ENCODE data around the gene FCAMR.

The FCAMR gene

DNA sequence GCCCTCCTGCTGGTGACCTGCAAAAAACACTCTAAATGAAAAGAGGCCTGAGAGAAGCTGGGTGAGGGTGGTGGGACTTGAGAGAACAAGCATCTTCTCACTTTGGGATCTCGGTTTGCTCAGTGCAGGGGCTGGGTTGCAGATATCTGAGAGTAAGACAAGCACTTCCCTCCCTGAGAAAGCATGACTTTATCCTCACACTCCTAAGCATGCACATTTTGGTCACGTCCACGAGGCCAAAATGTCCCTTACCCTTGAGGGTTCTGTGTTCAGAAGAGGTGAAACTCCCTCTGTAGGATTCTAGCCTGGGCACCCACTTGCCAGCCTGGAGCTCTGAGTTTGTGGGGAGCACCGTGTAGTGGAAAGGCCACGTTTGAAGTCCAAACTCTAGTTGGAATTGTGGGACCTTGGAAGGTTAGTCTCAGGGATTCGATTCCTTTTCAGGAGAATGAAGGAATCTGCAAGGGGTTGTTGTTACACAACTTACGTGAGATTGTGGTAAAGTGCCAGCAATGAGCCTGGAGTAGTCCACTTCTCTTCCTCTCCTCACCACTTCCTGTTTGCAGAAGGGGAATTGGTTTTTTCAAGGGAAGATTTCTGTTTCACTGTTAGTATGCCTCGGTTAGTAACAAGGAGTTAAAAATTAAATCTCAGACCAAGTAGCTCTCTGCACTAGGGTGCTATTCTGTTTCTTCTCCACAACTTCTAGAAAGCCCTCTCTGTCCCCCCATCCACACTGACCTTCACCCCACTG lies 3.0 kb downstream of the FCAMR start:
- H3K4me1 ChIP-seq (ENCODE audit: control insufficient read depth, insufficient read depth, low read length): no peaks in the 10 kb centered on the region
- H3K9me3 ChIP-seq (replicated peaks; ENCODE audit: low read length): no peaks in the 10 kb centered on the region
- H3K9ac ChIP-seq (ENCODE audit: low read depth, low read length): no peak overlapping the region
- no peak overlapping the region for H3K4me3 ChIP-seq (ENCODE audit: low read length)
- no peaks in the 10 kb centered on the region for H3K36me3 ChIP-seq (ENCODE audit: insufficient read depth, low read length)
- H3K27me3 ChIP-seq (ENCODE audit: control insufficient read depth, insufficient read depth, low read length): peaks cover 37% of the 10 kb centered on the region
- no peak overlapping the region for H3K4me2 ChIP-seq (ENCODE audit: low read length)

GRCh38 chr1:206965781-206966180 lies 4.5 kb downstream of the FCAMR start:
- H3K4me1 ChIP-seq (ENCODE audit: control insufficient read depth, insufficient read depth, low read length): no peaks in the 10 kb centered on the region
- no peaks in the 10 kb centered on the region for H3K9me3 ChIP-seq (replicated peaks; ENCODE audit: low read length)
- no peaks in the 10 kb centered on the region for H3K36me3 ChIP-seq (ENCODE audit: insufficient read depth, low read length)
- H3K4me2 ChIP-seq (ENCODE audit: low read length): no peak overlapping the region
- H3K4me3 ChIP-seq (ENCODE audit: low read length): no peak overlapping the region
- peaks cover 26% of the 10 kb centered on the region for H3K27me3 ChIP-seq (ENCODE audit: control insufficient read depth, insufficient read depth, low read length)
- H3K9ac ChIP-seq (ENCODE audit: low read depth, low read length): no peak overlapping the region

DNA sequence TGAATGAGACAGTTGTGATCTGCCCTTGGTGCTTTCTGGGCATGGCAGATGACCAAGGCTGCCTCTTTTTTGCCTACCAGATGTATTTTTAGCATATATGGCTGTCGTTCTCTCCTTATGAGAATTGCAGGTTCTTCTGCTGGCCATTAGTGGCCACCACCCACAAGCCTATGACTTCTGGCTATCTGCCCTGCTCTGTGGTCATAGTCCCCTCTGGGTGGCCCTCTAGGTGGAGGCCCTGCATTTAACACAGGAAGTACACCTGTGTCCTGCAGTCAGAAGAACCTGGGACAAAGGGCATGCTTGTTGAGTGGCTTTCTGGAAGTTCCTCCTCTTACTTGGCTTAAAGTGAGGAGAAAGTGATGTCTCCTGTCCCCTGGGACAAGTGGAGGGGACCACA lies 6.5 kb downstream of the FCAMR start:
- Histone ChIP-seq H3K36me3 (ENCODE audit: insufficient read depth, low read length) (no peaks in the 10 kb centered on the region), H3K27me3 (ENCODE audit: control insufficient read depth, insufficient read depth, low read length) (peaks cover 14% of the 10 kb centered on the region), H3K4me3 (ENCODE audit: low read length) (no peak overlapping the region), H3K9me3 (replicated peaks; ENCODE audit: low read length) (no peaks in the 10 kb centered on the region), H3K9ac (ENCODE audit: low read depth, low read length) (no peak overlapping the region), H3K4me1 (ENCODE audit: control insufficient read depth, insufficient read depth, low read length) (no peaks in the 10 kb centered on the region), H3K4me2 (ENCODE audit: low read length) (no peak overlapping the region)

- Histone ChIP-seq H3K36me3 (ENCODE audit: insufficient read depth, low read length) (no peaks in the 10 kb centered on the region), H3K4me2 (ENCODE audit: low read length) (no peak overlapping the region), H3K4me1 (ENCODE audit: control insufficient read depth, insufficient read depth, low read length) (no peaks in the 10 kb centered on the region), H3K27me3 (ENCODE audit: control insufficient read depth, insufficient read depth, low read length) (peaks cover 9% of the 10 kb centered on the region), H3K4me3 (ENCODE audit: low read length) (no peak overlapping the region), H3K9me3 (replicated peaks; ENCODE audit: low read length) (no peaks in the 10 kb centered on the region), H3K9ac (ENCODE audit: low read depth, low read length) (no peak overlapping the region)
Measured at GRCh38 chr1:206963119-206963712, 7.0 kb downstream of the FCAMR start.

- Histone ChIP-seq H3K4me2 (ENCODE audit: low read length) (no peak overlapping the region), H3K4me3 (ENCODE audit: low read length) (no peak overlapping the region), H3K9ac (ENCODE audit: low read depth, low read length) (no peak overlapping the region), H3K4me1 (ENCODE audit: control insufficient read depth, insufficient read depth, low read length) (no peaks in the 10 kb centered on the region), H3K9me3 (replicated peaks; ENCODE audit: low read length) (no peaks in the 10 kb centered on the region), H3K36me3 (ENCODE audit: insufficient read depth, low read length) (no peaks in the 10 kb centered on the region), H3K27me3 (ENCODE audit: control insufficient read depth, insufficient read depth, low read length) (peaks cover 15% of the 10 kb centered on the region)
Measured at GRCh38 chr1:206962272-206962671, 8.0 kb downstream of the FCAMR start.

GRCh38 chr1:206961668-206962067 lies 8.6 kb downstream of the FCAMR start:
- Histone ChIP-seq H3K27me3 (ENCODE audit: control insufficient read depth, insufficient read depth, low read length) (peaks cover 21% of the 10 kb centered on the region), H3K36me3 (ENCODE audit: insufficient read depth, low read length) (no peaks in the 10 kb centered on the region), H3K9ac (ENCODE audit: low read depth, low read length) (no peak overlapping the region), H3K9me3 (replicated peaks; ENCODE audit: low read length) (no peaks in the 10 kb centered on the region), H3K4me2 (ENCODE audit: low read length) (no peak overlapping the region), H3K4me3 (ENCODE audit: low read length) (no peak overlapping the region), H3K4me1 (ENCODE audit: control insufficient read depth, insufficient read depth, low read length) (no peaks in the 10 kb centered on the region)

DNA sequence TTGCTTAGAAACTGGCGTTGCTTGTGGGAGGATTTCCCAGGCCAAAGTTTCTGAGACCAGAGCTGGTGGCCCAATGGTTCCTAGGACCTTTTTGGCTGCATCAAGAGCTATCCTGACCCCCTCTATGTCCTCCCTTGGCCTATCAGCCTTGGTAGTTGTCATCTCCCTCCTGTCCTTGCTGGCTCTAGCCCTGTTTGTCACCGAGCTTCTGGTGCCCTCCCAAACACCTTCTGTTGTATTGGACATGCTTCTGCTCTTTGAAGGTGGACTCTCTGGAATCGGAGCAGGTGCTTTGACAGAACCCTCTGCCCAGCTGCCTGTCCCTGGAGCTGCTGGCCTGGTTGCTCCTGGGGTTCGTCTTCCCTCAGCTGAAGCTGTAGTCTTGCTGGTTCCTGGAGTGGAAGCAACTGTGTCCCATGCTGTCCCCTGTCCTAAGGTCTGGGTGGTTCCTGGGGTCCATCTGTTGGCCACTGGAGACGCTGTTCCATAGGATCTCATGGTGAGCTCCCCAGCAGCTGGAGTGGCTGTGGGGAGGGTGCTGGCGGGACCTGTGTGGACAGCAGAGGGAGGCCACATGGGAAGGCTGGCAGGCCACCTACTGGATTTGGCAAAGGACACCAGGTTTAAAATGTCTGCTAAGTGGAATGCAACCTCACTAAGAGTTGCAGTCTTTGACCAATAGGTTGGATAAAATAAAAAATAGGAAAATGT lies 9.4 kb downstream of the FCAMR start:
- H3K4me1 ChIP-seq (ENCODE audit: control insufficient read depth, insufficient read depth, low read length): no peaks in the 10 kb centered on the region
- no peak overlapping the region for H3K9ac ChIP-seq (ENCODE audit: low read depth, low read length)
- H3K9me3 ChIP-seq (replicated peaks; ENCODE audit: low read length): no peaks in the 10 kb centered on the region
- H3K4me3 ChIP-seq (ENCODE audit: low read length): no peak overlapping the region
- H3K36me3 ChIP-seq (ENCODE audit: insufficient read depth, low read length): no peaks in the 10 kb centered on the region
- H3K4me2 ChIP-seq (ENCODE audit: low read length): no peak overlapping the region
- H3K27me3 ChIP-seq (ENCODE audit: control insufficient read depth, insufficient read depth, low read length): peaks cover 28% of the 10 kb centered on the region

DNA sequence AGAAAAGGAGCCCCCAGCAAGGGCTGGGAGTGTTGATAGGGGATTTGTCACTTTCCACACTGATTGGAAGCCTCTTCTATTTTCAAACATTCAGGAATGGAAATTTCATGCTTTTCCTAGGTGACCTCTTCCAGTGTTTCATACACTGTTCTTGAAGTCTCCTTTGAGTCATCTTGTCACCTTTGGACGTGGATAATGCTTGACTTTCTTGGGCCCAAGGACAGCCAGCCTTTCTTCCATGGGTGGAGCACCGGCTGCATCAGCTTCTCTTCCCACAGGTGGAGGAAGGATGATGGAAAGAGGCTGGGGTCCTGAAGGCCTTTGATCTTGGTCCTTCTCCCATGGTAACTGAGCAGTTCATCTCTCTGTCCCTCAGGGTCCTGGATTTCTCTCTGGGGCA lies 12.1 kb downstream of the FCAMR start:
- Histone ChIP-seq H3K27me3 (ENCODE audit: control insufficient read depth, insufficient read depth, low read length) (peaks cover 40% of the 10 kb centered on the region), H3K4me1 (ENCODE audit: control insufficient read depth, insufficient read depth, low read length) (no peaks in the 10 kb centered on the region), H3K4me2 (ENCODE audit: low read length) (no peak overlapping the region), H3K9me3 (replicated peaks; ENCODE audit: low read length) (no peaks in the 10 kb centered on the region), H3K9ac (ENCODE audit: low read depth, low read length) (no peak overlapping the region), H3K36me3 (ENCODE audit: insufficient read depth, low read length) (no peaks in the 10 kb centered on the region), H3K4me3 (ENCODE audit: low read length) (no peak overlapping the region)

GRCh38 chr1:206957639-206958038 lies 12.6 kb downstream of the FCAMR start:
- Histone ChIP-seq H3K36me3 (ENCODE audit: insufficient read depth, low read length) (no peaks in the 10 kb centered on the region), H3K4me2 (ENCODE audit: low read length) (no peak overlapping the region), H3K9ac (ENCODE audit: low read depth, low read length) (no peak overlapping the region), H3K27me3 (ENCODE audit: control insufficient read depth, insufficient read depth, low read length) (peaks cover 40% of the 10 kb centered on the region), H3K4me3 (ENCODE audit: low read length) (no peak overlapping the region), H3K4me1 (ENCODE audit: control insufficient read depth, insufficient read depth, low read length) (no peaks in the 10 kb centered on the region), H3K9me3 (replicated peaks; ENCODE audit: low read length) (no peaks in the 10 kb centered on the region)

DNA sequence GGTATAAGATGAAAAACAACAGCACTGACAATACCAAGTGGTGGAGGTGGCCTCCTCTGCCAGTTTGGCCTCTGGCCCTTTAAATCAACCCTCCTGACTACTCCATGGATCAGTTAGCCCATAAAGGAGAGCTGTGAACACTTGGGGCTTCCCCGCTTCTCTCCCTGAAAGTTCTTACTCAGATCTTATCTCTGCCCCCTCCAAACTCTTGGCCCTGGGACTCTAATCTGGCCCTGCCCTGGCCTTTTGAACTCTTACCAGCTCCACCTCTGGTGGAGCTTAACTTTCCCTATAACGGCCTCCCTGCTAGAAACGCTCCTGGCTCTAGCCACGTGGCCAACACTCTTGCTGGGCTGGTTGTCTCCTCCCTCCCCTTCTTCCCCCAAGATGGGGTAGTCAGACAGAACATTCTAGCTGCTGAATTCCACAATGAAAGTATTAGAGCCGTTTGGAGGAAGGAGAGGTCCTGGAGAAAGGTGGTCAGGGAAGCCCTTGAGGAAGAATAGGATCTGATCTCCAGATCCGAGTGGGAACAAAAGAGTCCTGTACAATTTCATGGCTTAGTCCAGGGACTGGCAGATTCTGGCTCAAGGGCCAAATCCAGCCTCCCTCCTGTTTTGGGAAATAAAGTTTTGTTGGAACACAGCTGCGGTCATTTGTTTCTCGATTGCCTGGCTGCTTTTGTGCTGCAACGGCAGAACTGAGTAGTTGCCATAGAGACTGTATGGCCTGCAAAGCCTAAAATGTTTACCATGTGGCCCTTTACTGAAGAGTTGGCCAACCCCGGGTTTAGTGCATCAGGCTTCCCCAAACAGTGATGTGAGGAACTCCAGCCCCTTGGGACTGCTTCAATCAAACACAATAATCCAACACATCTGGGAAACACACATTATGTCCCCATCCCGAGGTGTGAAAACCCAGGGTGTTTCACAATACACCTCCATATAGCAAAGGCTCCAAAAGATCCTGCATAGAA lies 14.5 kb downstream of the FCAMR start:
- Histone ChIP-seq H3K9ac (ENCODE audit: low read depth, low read length) (no peak overlapping the region), H3K9me3 (replicated peaks; ENCODE audit: low read length) (no peaks in the 10 kb centered on the region), H3K4me2 (ENCODE audit: low read length) (no peak overlapping the region), H3K4me3 (ENCODE audit: low read length) (no peak overlapping the region), H3K36me3 (ENCODE audit: insufficient read depth, low read length) (no peaks in the 10 kb centered on the region), H3K27me3 (ENCODE audit: control insufficient read depth, insufficient read depth, low read length) (peaks cover 47% of the 10 kb centered on the region), H3K4me1 (ENCODE audit: control insufficient read depth, insufficient read depth, low read length) (no peaks in the 10 kb centered on the region)
